ENCODE results near the gene PPM1M. TPM values are rescaled to one million over a fixed set of nuclear protein-coding genes. Genes with fewer than 3 reads are reported as not detected.
"Not testable (repeated sequence)": the region's sequence is repeated elsewhere in the genome, so short reads cannot be mapped to it uniquely, and the experiment has no call there.

PPM1M gene
- total and polyA plus RNA-seq, 2 experiments from 2014 or later: 21.6 to 35.7 TPM

GRCh38 chr3:52280050-52280461 is 34.5 kb downstream of the PPM1M start:
- Histone ChIP-seq H4K20me1 (ENCODE audit: insufficient read depth) (peaks cover 14% of the 10 kb centered on the region; the same call in 1 of the 2 replicates), H3K9me3 (ENCODE audit: low read depth) (no peaks in the 10 kb centered on the region), H2AFZ (peak overlapping the region; percentile 72), H3K4me2 (ENCODE audit: unreplicated experiment) (peak overlapping the region; percentile 72), H3F3A (ENCODE audit: insufficient read depth) (peaks cover 48% of the 10 kb centered on the region), H3K9me2 (ENCODE audit: insufficient read depth) (no peaks in the 10 kb centered on the region), H3K4me3 (peak overlapping the region; percentile 92), H3K36me3 (ENCODE audit: low read depth) (no peaks in the 10 kb centered on the region), H3K27ac (peak overlapping the region; percentile 86), H3K79me2 (ENCODE audit: insufficient read depth) (peaks cover 39% of the 10 kb centered on the region), H3K27me3 (replicated peaks; ENCODE audit: insufficient read depth) (no peaks in the 10 kb centered on the region), H3K4me1 (ENCODE audit: insufficient read depth) (peaks cover 38% of the 10 kb centered on the region), H3K9ac (peak overlapping the region; percentile 92)
- in situ Hi-C loops (cut with MboI): no loop called here
- DNase-seq: peak; percentile 54
- no peak for TF ChIP-seq EZH2 (IDR thresholded peaks at IDR 0.05; ENCODE audit: insufficient read depth, poor library complexity, severe bottlenecking)
- TF ChIP-seq EZH2phosphoT487 (IDR thresholded peaks at IDR 0.05; ENCODE audit: insufficient read depth, low read depth): no peak
- 10 to 11% methylated on average over 6 of the region's 6 CpGs for WGBS, 2 experiments (ENCODE audit: low coverage in 1 of 2, low lambda C conversion rate in 2 of 2, missing lambda C conversion rate in 2 of 2)

GRCh38 chr3:52281981-52282801 is 36.6 kb downstream of the PPM1M start:
- no peak overlapping the region for H3K4me2 ChIP-seq (ENCODE audit: unreplicated experiment)
- peaks cover 29% of the 10 kb centered on the region for H3K4me1 ChIP-seq (ENCODE audit: insufficient read depth)
- peaks cover 45% of the 10 kb centered on the region for H3F3A ChIP-seq (ENCODE audit: insufficient read depth)
- no peaks in the 10 kb centered on the region for H3K9me2 ChIP-seq (ENCODE audit: insufficient read depth)
- TF ChIP-seq EZH2phosphoT487 (IDR thresholded peaks at IDR 0.05; ENCODE audit: insufficient read depth, low read depth) (no peak), EZH2 (IDR thresholded peaks at IDR 0.05; ENCODE audit: insufficient read depth, poor library complexity, severe bottlenecking) (no peak)
- DNase-seq: peak; percentile 60
- in situ Hi-C loops (cut with MboI): no loop called here
- H2AFZ ChIP-seq: no peak overlapping the region
- H3K79me2 ChIP-seq (ENCODE audit: insufficient read depth): peaks cover 33% of the 10 kb centered on the region
- no peaks in the 10 kb centered on the region for H3K9me3 ChIP-seq (ENCODE audit: low read depth)
- 45 to 52% methylated on average over 8 of the region's 8 CpGs for WGBS, 2 experiments (ENCODE audit: low coverage in 1 of 2, low lambda C conversion rate in 2 of 2, missing lambda C conversion rate in 2 of 2)
- H3K9ac ChIP-seq: no peak overlapping the region
- no peak overlapping the region for H3K4me3 ChIP-seq
- H3K27me3 ChIP-seq (replicated peaks; ENCODE audit: insufficient read depth): no peaks in the 10 kb centered on the region
- H3K36me3 ChIP-seq (ENCODE audit: low read depth): no peaks in the 10 kb centered on the region
- H3K27ac ChIP-seq: peak overlapping the region; percentile 49
- H4K20me1 ChIP-seq (ENCODE audit: insufficient read depth): no peaks in the 10 kb centered on the region

- TF ChIP-seq EZH2phosphoT487 (IDR thresholded peaks at IDR 0.05; ENCODE audit: insufficient read depth, low read depth) (no peak), EZH2 (IDR thresholded peaks at IDR 0.05; ENCODE audit: insufficient read depth, poor library complexity, severe bottlenecking) (no peak)
- Histone ChIP-seq H3K4me1 (ENCODE audit: insufficient read depth) (peaks cover 29% of the 10 kb centered on the region), H3K36me3 (ENCODE audit: low read depth) (no peaks in the 10 kb centered on the region), H3K27ac (no peak overlapping the region), H3K79me2 (ENCODE audit: insufficient read depth) (peaks cover 28% of the 10 kb centered on the region), H3K9me3 (ENCODE audit: low read depth) (no peaks in the 10 kb centered on the region), H3K9ac (no peak overlapping the region), H3F3A (ENCODE audit: insufficient read depth) (peaks cover 40% of the 10 kb centered on the region), H3K4me2 (ENCODE audit: unreplicated experiment) (no peak overlapping the region), H3K9me2 (ENCODE audit: insufficient read depth) (no peaks in the 10 kb centered on the region), H4K20me1 (ENCODE audit: insufficient read depth) (no peaks in the 10 kb centered on the region), H3K27me3 (replicated peaks; ENCODE audit: insufficient read depth) (no peaks in the 10 kb centered on the region), H2AFZ (no peak overlapping the region), H3K4me3 (no peak overlapping the region)
- in situ Hi-C loops (cut with MboI): no loop called here
- DNase-seq: no peak
- 95 to 100% methylated on average over 1 of the region's 1 CpG for WGBS, 2 experiments (ENCODE audit: low coverage in 1 of 2, low lambda C conversion rate in 2 of 2, missing lambda C conversion rate in 2 of 2)
Observed at GRCh38 chr3:52283306-52283705, 37.7 kb downstream of the PPM1M start.

GRCh38 chr3:52284051-52284450 is 38.5 kb downstream of the PPM1M start:
- H3K9me3 ChIP-seq (ENCODE audit: low read depth); H3K9ac ChIP-seq; H3K4me2 ChIP-seq (ENCODE audit: unreplicated experiment); H2AFZ ChIP-seq; H3K27me3 ChIP-seq (replicated peaks; ENCODE audit: insufficient read depth); H3K36me3 ChIP-seq (ENCODE audit: low read depth); H3K27ac ChIP-seq; DNase-seq; H3K4me3 ChIP-seq; H3K9me2 ChIP-seq (ENCODE audit: insufficient read depth); in situ Hi-C loops (cut with MboI); H4K20me1 ChIP-seq (ENCODE audit: insufficient read depth): not testable (repeated sequence)
- Histone ChIP-seq H3K4me1 (ENCODE audit: insufficient read depth) (peaks cover 33% of the 10 kb centered on the region), H3K79me2 (ENCODE audit: insufficient read depth) (peaks cover 34% of the 10 kb centered on the region), H3F3A (ENCODE audit: insufficient read depth) (peaks cover 40% of the 10 kb centered on the region)
- WGBS, 2 experiments (ENCODE audit: low coverage in 1 of 2, low lambda C conversion rate in 2 of 2, missing lambda C conversion rate in 2 of 2): 88 to 92% methylated on average over 4 of the region's 4 CpGs
